ENCODE results near the gene ZSCAN26.

GRCh38 chr6:28218312-28219248 is 48.4 kb upstream of the ZSCAN26 start:
- TF ChIP-seq USF2 (IDR thresholded peaks at IDR 0.05; ENCODE audit: borderline replicate concordance, low read depth, low read length), result no peak
- TF ChIP-seq, protein P1, sequence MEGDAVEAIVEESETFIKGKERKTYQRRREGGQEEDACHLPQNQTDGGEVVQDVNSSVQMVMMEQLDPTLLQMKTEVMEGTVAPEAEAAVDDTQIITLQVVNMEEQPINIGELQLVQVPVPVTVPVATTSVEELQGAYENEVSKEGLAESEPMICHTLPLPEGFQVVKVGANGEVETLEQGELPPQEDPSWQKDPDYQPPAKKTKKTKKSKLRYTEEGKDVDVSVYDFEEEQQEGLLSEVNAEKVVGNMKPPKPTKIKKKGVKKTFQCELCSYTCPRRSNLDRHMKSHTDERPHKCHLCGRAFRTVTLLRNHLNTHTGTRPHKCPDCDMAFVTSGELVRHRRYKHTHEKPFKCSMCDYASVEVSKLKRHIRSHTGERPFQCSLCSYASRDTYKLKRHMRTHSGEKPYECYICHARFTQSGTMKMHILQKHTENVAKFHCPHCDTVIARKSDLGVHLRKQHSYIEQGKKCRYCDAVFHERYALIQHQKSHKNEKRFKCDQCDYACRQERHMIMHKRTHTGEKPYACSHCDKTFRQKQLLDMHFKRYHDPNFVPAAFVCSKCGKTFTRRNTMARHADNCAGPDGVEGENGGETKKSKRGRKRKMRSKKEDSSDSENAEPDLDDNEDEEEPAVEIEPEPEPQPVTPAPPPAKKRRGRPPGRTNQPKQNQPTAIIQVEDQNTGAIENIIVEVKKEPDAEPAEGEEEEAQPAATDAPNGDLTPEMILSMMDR (IDR thresholded peaks at IDR 0.05), result no peak
- TF ChIP-seq MXI1 (IDR thresholded peaks at IDR 0.05; ENCODE audit: low read depth, low read length), result no peak
- no peak for TF ChIP-seq RAD21 (IDR thresholded peaks at IDR 0.05; ENCODE audit: low read length)
- TF ChIP-seq ELF1 (IDR thresholded peaks at IDR 0.05), result no peak
- TF ChIP-seq YY1 (IDR thresholded peaks at IDR 0.05; ENCODE audit: low read depth), result no peak
- TF ChIP-seq FOXM1 (IDR thresholded peaks at IDR 0.05; ENCODE audit: low read depth), result no peak
- no peak for TF ChIP-seq RXRA (IDR thresholded peaks at IDR 0.05; ENCODE audit: borderline replicate concordance, low read depth)
